HepG2 (cell line): ENCODE measurements around the gene SNX15. TPM values are rescaled to one million over a fixed set of nuclear protein-coding genes. Genes with fewer than 3 reads are reported as not detected.

Experiments
- ATAC-seq: fragments of 200-7000 bp; cut with Tn5 transposase; 3 replicates; pipeline ENCODE4 v1.9.1; 2020; ENCODE audit warnings: mild to moderate bottlenecking, moderate library complexity
- BruUV-seq: library from RNA; stranded (reverse); fragments of 400-500 nt; replicated peaks from 2 replicates; lab custom pipeline; 2021; lab: Mats Ljungman, UMichigan
- CTCF ChIA-PET: fragments of 300-600 bp; formaldehyde crosslinking; extraction: SDS; loops from one replicate; lab custom pipeline; 2021; ENCODE audit warnings: low total read pairs, inconsistent platforms, low intra/inter-chr PET ratio; lab: Yijun Ruan, JAX
- POLR2A ChIA-PET: fragments of 350-600 bp; sonication (Branson Sonifier 250); formaldehyde crosslinking; loops from one replicate; lab custom pipeline; 2020; ENCODE audit warnings: antibody characterized with exemption, inconsistent platforms; lab: Yijun Ruan, JAX
- DNase-seq: peaks from one replicate; pipeline ENCODE4 v3.0.0-alpha.2; 2015; ENCODE audit warnings: low spot score
- FAIRE-seq: peaks from 3 replicates; lab custom pipeline; 2011; peaks lifted over from hg19 to GRCh38; lab: Jason Lieb, UNC
- H2AFZ ChIP-seq: one replicate; pipeline ENCODE4 v1.6.1; 2011; ENCODE audit warnings: low read length, inconsistent platforms
- H3K27ac ChIP-seq: fragments of 300-600 bp; 3 replicates; pipeline ENCODE4 v1.8.0; 2011; ENCODE audit warnings: mixed run types, mild to moderate bottlenecking, mixed read lengths, low read length, inconsistent platforms; ENCODE audit not compliant: insufficient read depth; ENCODE audit errors: extremely low read length
- H3K27me3 ChIP-seq, 2 experiments: fragments of 200-600 bp in 1 of 2; 2 replicates in 1 of 2; 3 replicates in 1 of 2; pipeline versions ENCODE4 v1.6.0 to v1.8.0; 2011; ENCODE audit warnings: low read length in 2 of 2, mild to moderate bottlenecking in 2 of 2, moderate library complexity in 2 of 2, inconsistent platforms in 1 of 2; ENCODE audit not compliant: insufficient read depth in 2 of 2, control insufficient read depth in 1 of 2
- H3K36me3 ChIP-seq, 2 experiments: fragments of 200-600 bp in 1 of 2; replicated peaks in 1 of 2; 2 replicates in 1 of 2; 3 replicates in 1 of 2; pipeline versions ENCODE4 v1.5.1 to v1.8.0; 2011; ENCODE audit warnings: low read length in 2 of 2, inconsistent platforms in 1 of 2; ENCODE audit not compliant: insufficient read depth in 2 of 2, control insufficient read depth in 1 of 2
- H3K4me1 ChIP-seq: 2 replicates; pipeline ENCODE4 v1.5.1; 2012; ENCODE audit warnings: low read length, inconsistent platforms; ENCODE audit not compliant: insufficient read depth
- H3K4me2 ChIP-seq: 2 replicates; pipeline ENCODE4 v1.6.0; 2011; ENCODE audit warnings: low read depth, low read length, inconsistent platforms
- H3K4me3 ChIP-seq, 3 experiments: fragments of 200-600 bp in 1 of 3; sonication (generic), shearing (Covaris generic) in 1 of 3; replicated peaks in 1 of 3; 2 replicates each; pipeline ENCODE4 v1.5.1; 2011 to 2016; ENCODE audit warnings: low read length in 3 of 3, inconsistent platforms in 2 of 3, low read depth in 2 of 3, mild to moderate bottlenecking in 2 of 3, control low read depth in 1 of 3, mixed read lengths in 1 of 3; ENCODE audit not compliant: insufficient read depth in 1 of 3
- H3K79me2 ChIP-seq: one replicate; pipeline ENCODE4 v1.6.1; 2011; ENCODE audit warnings: low read length, inconsistent platforms; ENCODE audit not compliant: insufficient read depth
- H3K9ac ChIP-seq: 2 replicates; pipeline ENCODE4 v1.6.0; 2011; ENCODE audit warnings: mild to moderate bottlenecking, low read depth, low read length, inconsistent platforms; ENCODE audit not compliant: insufficient read depth
- H3K9me3 ChIP-seq: 2 replicates; pipeline ENCODE4 v1.5.1; 2012; ENCODE audit warnings: mild to moderate bottlenecking, low read length
- H4K20me1 ChIP-seq: 2 replicates; pipeline ENCODE4 v1.6.0; 2011; ENCODE audit warnings: inconsistent platforms, mild to moderate bottlenecking, low read length, moderate library complexity; ENCODE audit not compliant: insufficient read depth
- CREM ChIP-seq, 2 experiments: sonication (generic) in 1 of 2; formaldehyde crosslinking in 1 of 2; IDR thresholded peaks; 2 replicates each; pipeline versions ENCODE4 v1.4.0 to v1.6.1; 2016 to 2020; ENCODE audit warnings: antibody characterized with exemption in 1 of 2, mild to moderate bottlenecking in 1 of 2, missing genetic modification reagents in 1 of 2
- HDAC1 ChIP-seq: sonication (generic); formaldehyde crosslinking; IDR thresholded peaks from 2 replicates; pipeline ENCODE4 v1.5.1; 2020; ENCODE audit warnings: mild to moderate bottlenecking, missing genetic modification reagents
- HIVEP1 ChIP-seq: sonication (generic); formaldehyde crosslinking; IDR thresholded peaks from 2 replicates; pipeline ENCODE4 v1.4.0; 2020; ENCODE audit warnings: mild to moderate bottlenecking, missing genetic modification reagents
- MED1 ChIP-seq: sonication (generic); formaldehyde crosslinking; IDR thresholded peaks from 2 replicates; pipeline ENCODE4 v1.4.0; 2020; ENCODE audit warnings: missing genetic modification reagents
- MEIS1 ChIP-seq: sonication (generic); formaldehyde crosslinking; IDR thresholded peaks from 2 replicates; pipeline ENCODE4 v1.9.0; 2021; ENCODE audit warnings: mild to moderate bottlenecking, missing genetic modification reagents, moderate library complexity, borderline replicate concordance
- MTA1 ChIP-seq: sonication (generic); formaldehyde crosslinking; IDR thresholded peaks from 2 replicates; pipeline ENCODE4 v1.4.0; 2020; ENCODE audit warnings: missing genetic modification reagents, mild to moderate bottlenecking, borderline replicate concordance
- PHF21A ChIP-seq: sonication (generic); formaldehyde crosslinking; IDR thresholded peaks from 2 replicates; pipeline ENCODE4 v1.5.0; 2020; ENCODE audit warnings: mild to moderate bottlenecking, missing genetic modification reagents
- POLR2AphosphoS5 ChIP-seq: IDR thresholded peaks from 2 replicates; pipeline ENCODE4 v1.6.1; 2012; ENCODE audit warnings: low read depth, low read length
- POLR2G ChIP-seq: fragments of 200-400 bp; formaldehyde crosslinking; IDR thresholded peaks from 2 replicates; pipeline ENCODE4 v1.6.1; 2018; ENCODE audit warnings: mild to moderate bottlenecking, low read depth, low read length, moderate library complexity
- THRA ChIP-seq: sonication (generic); formaldehyde crosslinking; IDR thresholded peaks from 2 replicates; pipeline ENCODE4 v1.4.0; 2020; ENCODE audit warnings: missing genetic modification reagents, borderline replicate concordance
- YEATS4 ChIP-seq: sonication (generic); formaldehyde crosslinking; IDR thresholded peaks from 2 replicates; pipeline ENCODE4 v1.4.0; 2020; ENCODE audit warnings: missing genetic modification reagents, borderline replicate concordance
- ZFY ChIP-seq: sonication (generic); formaldehyde crosslinking; IDR thresholded peaks from 2 replicates; pipeline ENCODE4 v1.4.0; 2020; ENCODE audit warnings: missing genetic modification reagents
- ZNF451 ChIP-seq: sonication (generic); formaldehyde crosslinking; IDR thresholded peaks from 2 replicates; pipeline ENCODE4 v1.5.0; 2020; ENCODE audit warnings: mild to moderate bottlenecking, missing genetic modification reagents
- ZNF768 ChIP-seq: sonication (generic); formaldehyde crosslinking; IDR thresholded peaks from 2 replicates; pipeline ENCODE4 v1.4.0; 2020; ENCODE audit warnings: missing genetic modification reagents
- ZNF784 ChIP-seq: sonication (generic); formaldehyde crosslinking; IDR thresholded peaks from 2 replicates; pipeline ENCODE4 v1.5.1; 2020; ENCODE audit warnings: missing genetic modification reagents, mild to moderate bottlenecking, borderline replicate concordance
- WGBS: methylation state at CpG from one replicate; pipeline ENCODE4 v1.1.6; 2017; ENCODE audit warnings: low lambda C conversion rate; 5-methylcytosine and 5-hydroxymethylcytosine counted together
- in situ Hi-C: cut with HindIII; loops from 2 replicates; pipeline ENCODE4 v1.10.0; 2017; ENCODE audit warnings: low pct_unique_long_range_greater_than_20kb; ENCODE audit not compliant: extremely low pct_ligation_motif_present
- intact Hi-C: fragments of 100-400 bp; cut with micrococcal nuclease; formaldehyde crosslinking; loops from one replicate; pipeline ENCODE4 v1.10.0; 2022; ENCODE audit not compliant: unreplicated experiment
- polyA plus RNA-seq, 8 experiments: library from polyadenylated mRNA; depleted of rRNA in 3 of 8; stranded (reverse) in 7 of 8; unstranded in 1 of 8; fragments of >200 nt; fragmentation: Illumina TruSeq in 4 of 8; extraction: Trizol in 4 of 8; gene quantifications; 2 replicates each; pipeline versions ENCODE4 v1.2.1 to v1.2.3, GENCODE V29; 2011 to 2016; ENCODE audit warnings: low read depth in 4 of 8, missing spikeins in 1 of 8, mixed read lengths in 1 of 8; ENCODE audit not compliant: insufficient read depth in 1 of 8
- total RNA-seq, 5 experiments: library from RNA; depleted of rRNA; stranded (reverse); fragments of >200 nt; fragmentation: Illumina TruSeq; extraction: Trizol; gene quantifications; 2 replicates each; pipeline ENCODE4 v1.2.3, GENCODE V29; 2016; ENCODE audit warnings: low read depth in 1 of 5
- TF ChIP-seq, protein P1 (sequence below): sonication (generic); formaldehyde crosslinking; IDR thresholded peaks from 2 replicates; pipeline ENCODE4 v1.5.0; 2020; ENCODE audit warnings: mild to moderate bottlenecking, missing genetic modification reagents, borderline replicate concordance
- TF ChIP-seq, protein P2 (sequence below): sonication (generic); formaldehyde crosslinking; IDR thresholded peaks from 2 replicates; pipeline ENCODE4 v1.5.0; 2020; ENCODE audit warnings: mild to moderate bottlenecking, missing genetic modification reagents, moderate library complexity

SNX15 gene
- total and polyA plus RNA-seq, 2 of the 13 experiments (the other 11 are each of a cell fraction or from before 2014, with no cell fraction given): 19.1 to 22.6 TPM

DNA sequence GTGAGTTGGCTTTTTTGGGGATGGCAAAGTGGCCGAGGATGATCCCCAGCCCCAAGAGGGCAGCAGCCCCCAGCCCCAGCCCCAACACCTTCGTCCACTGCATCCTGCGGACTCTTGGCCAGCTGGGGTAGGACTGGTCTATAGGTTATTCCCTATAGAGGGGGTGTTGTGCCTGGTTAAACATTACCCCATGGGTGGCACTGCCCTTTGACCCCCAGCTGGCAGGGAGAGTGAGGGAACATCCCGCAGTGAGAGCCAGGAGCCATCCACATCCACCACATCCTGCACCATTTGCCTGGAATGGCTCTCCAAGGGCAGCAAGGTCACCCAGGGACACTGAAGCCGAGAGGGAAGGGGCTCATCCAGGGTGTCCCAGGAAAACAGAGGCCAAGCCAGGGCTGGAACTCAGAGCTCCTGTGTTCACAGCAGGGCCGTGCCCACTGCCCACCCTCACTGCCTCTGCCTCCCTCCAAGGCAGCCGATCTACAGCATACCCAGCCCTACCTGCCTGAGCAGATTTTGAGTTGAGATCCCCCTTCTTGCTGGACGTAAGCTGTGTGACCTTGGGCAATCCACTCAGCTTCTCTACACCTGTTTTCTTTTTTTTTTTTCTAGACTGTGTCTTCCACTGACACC is 31.3 kb downstream of the SNX15 start, which contains the start of gene NAALADL1:
Gene NAALADL1, minus strand, starts transcription at position 135 of the 636 bp plus-strand sequence. Its CDS starts 32 bp downstream, at position 103.
- no peaks in the 10 kb centered on the region for H3K36me3 ChIP-seq
- H3K4me2 ChIP-seq: peak within 1 kb of the TSS; percentile 82
- 14% methylated on average over 3 of the region's 8 CpGs for WGBS
- H3K4me3 ChIP-seq: peak within 1 kb of the TSS; percentile 32 to 75 (median 57); a peak in 5 of 6 replicates
- ChIA-PET CTCF (no interaction called here), POLR2A (interaction anchor here (0.6 to 4.1 kb wide), 11 partner anchors 9 to 112 kb away, joined by 3 to 39 read pairs (median 6); partner anchors contain the start of genes ARL2, FAU, MRPL49 and SAC3D1)
- no peaks in the 10 kb centered on the region for H3K9me3 ChIP-seq
- no peak within 1 kb of the TSS for H2AFZ ChIP-seq
- H3K27me3 ChIP-seq: no peaks in the 10 kb centered on the region
- peaks cover 66% of the 10 kb centered on the region for H3K4me1 ChIP-seq
- no TSS peak for BruUV-seq
- intact Hi-C loops (no loop called here), in situ Hi-C loops (no loop called here)
- DNase-seq (peak; percentile 49), FAIRE-seq (peak; percentile 57), ATAC-seq (peak; percentile 77)
- peak within 1 kb of the TSS; percentile 24 for H3K27ac ChIP-seq
- no peaks in the 10 kb centered on the region for H4K20me1 ChIP-seq
- no peaks in the 10 kb centered on the region for H3K79me2 ChIP-seq
- H3K9ac ChIP-seq: peak within 1 kb of the TSS; percentile 42
- TF ChIP-seq THRA (CRISPR knock-in tag): peak; percentile 96
- peak; percentile 59; the same call in 1 of the 2 replicates for TF ChIP-seq MEIS1
- TF ChIP-seq YEATS4 (CRISPR knock-in tag): 0 out of 2 replicates have a peak, but pooled peaks have one; percentile 28
- TF ChIP-seq POLR2AphosphoS5: peak; percentile 58; the same call in 1 of the 2 replicates
- peak; percentile 57; the same call in 1 of the 2 replicates for TF ChIP-seq HDAC1 (CRISPR knock-in tag)
- TF ChIP-seq, protein P1, sequence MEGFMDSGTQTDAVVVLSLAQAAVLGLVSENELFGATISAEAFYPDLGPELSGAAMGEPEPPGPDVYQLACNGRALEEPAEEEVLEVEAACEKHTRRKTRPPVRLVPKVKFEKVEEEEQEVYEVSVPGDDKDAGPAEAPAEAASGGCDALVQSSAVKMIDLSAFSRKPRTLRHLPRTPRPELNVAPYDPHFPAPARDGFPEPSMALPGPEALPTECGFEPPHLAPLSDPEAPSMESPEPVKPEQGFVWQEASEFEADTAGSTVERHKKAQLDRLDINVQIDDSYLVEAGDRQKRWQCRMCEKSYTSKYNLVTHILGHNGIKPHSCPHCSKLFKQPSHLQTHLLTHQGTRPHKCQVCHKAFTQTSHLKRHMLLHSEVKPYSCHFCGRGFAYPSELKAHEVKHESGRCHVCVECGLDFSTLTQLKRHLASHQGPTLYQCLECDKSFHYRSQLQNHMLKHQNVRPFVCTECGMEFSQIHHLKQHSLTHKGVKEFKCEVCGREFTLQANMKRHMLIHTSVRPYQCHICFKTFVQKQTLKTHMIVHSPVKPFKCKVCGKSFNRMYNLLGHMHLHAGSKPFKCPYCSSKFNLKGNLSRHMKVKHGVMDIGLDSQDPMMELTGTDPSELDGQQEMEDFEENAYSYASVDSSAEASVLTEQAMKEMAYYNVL: peak; percentile 64; the same call in 1 of the 2 replicates
- peak; percentile 37; the same call in 1 of the 2 replicates for TF ChIP-seq ZNF768 (CRISPR knock-in tag)
- TF ChIP-seq, protein P2, sequence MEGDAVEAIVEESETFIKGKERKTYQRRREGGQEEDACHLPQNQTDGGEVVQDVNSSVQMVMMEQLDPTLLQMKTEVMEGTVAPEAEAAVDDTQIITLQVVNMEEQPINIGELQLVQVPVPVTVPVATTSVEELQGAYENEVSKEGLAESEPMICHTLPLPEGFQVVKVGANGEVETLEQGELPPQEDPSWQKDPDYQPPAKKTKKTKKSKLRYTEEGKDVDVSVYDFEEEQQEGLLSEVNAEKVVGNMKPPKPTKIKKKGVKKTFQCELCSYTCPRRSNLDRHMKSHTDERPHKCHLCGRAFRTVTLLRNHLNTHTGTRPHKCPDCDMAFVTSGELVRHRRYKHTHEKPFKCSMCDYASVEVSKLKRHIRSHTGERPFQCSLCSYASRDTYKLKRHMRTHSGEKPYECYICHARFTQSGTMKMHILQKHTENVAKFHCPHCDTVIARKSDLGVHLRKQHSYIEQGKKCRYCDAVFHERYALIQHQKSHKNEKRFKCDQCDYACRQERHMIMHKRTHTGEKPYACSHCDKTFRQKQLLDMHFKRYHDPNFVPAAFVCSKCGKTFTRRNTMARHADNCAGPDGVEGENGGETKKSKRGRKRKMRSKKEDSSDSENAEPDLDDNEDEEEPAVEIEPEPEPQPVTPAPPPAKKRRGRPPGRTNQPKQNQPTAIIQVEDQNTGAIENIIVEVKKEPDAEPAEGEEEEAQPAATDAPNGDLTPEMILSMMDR: 0 out of 2 replicates have a peak, but pooled peaks have one; percentile 35
- TF ChIP-seq CREM (IDR thresholded peaks at IDR 0.05): no peak
- no peak for TF ChIP-seq CREM (CRISPR knock-in tag; IDR thresholded peaks at IDR 0.05)
- TF ChIP-seq ZNF784 (CRISPR knock-in tag): 0 out of 2 replicates have a peak, but pooled peaks have one; percentile 8
- TF ChIP-seq MED1 (CRISPR knock-in tag): no peak; the same call in 1 of the 2 replicates
- peak; percentile 55; the same call in 1 of the 2 replicates for TF ChIP-seq PHF21A (CRISPR knock-in tag)
- 0 out of 2 replicates have a peak, but pooled peaks have one; percentile 10 for TF ChIP-seq ZFY (CRISPR knock-in tag)
- TF ChIP-seq HIVEP1 (CRISPR knock-in tag): peak; percentile 32; the same call in 1 of the 2 replicates
- TF ChIP-seq ZNF451: no peak
- peak; percentile 39; the same call in 1 of the 2 replicates for TF ChIP-seq POLR2G
- peak; percentile 41; the same call in 1 of the 2 replicates for TF ChIP-seq MTA1 (CRISPR knock-in tag)
